ENCODE measurements around the gene FRMD3.

FRMD3 gene

GRCh38 chr9:83432877-83433550 is 105.2 kb downstream of the FRMD3 start:
- DNase-seq (ENCODE audit: low read depth) = no peak

- DNase-seq (ENCODE audit: low read depth) = peak; percentile 82
Observed at GRCh38 chr9:83432104-83432627, 106.0 kb downstream of the FRMD3 start.

- DNase-seq (ENCODE audit: low read depth) = no peak
Observed at GRCh38 chr9:83431101-83432060, 106.8 kb downstream of the FRMD3 start.

- DNase-seq (ENCODE audit: low read depth) = peak; percentile 35
Observed at GRCh38 chr9:83430681-83431080, 107.5 kb downstream of the FRMD3 start.

- no peak for DNase-seq (ENCODE audit: low read depth)
Observed at GRCh38 chr9:83429229-83429628, 109.0 kb downstream of the FRMD3 start.

- DNase-seq (ENCODE audit: low read depth) = no peak
Observed at GRCh38 chr9:83425240-83425639, 113.0 kb downstream of the FRMD3 start.

- DNase-seq (ENCODE audit: low read depth) = no peak
Observed at GRCh38 chr9:83424831-83425230, 113.4 kb downstream of the FRMD3 start.

GRCh38 chr9:83423815-83424707 is 114.1 kb downstream of the FRMD3 start:
- no peak for DNase-seq (ENCODE audit: low read depth)

GRCh38 chr9:83422527-83422926 is 115.7 kb downstream of the FRMD3 start:
- DNase-seq (ENCODE audit: low read depth) = peak; percentile 66

GRCh38 chr9:83420486-83420885 is 117.7 kb downstream of the FRMD3 start:
- DNase-seq (ENCODE audit: low read depth) = no peak

- no peak for DNase-seq (ENCODE audit: low read depth)
Observed at GRCh38 chr9:83419961-83420360, 118.2 kb downstream of the FRMD3 start.

- DNase-seq (ENCODE audit: low read depth) = no peak
Observed at GRCh38 chr9:83418283-83418682, 119.9 kb downstream of the FRMD3 start.

- DNase-seq (ENCODE audit: low read depth) = no peak
Observed at GRCh38 chr9:83413367-83413766, 124.8 kb downstream of the FRMD3 start.

GRCh38 chr9:83410701-83411100 is 127.5 kb downstream of the FRMD3 start:
- DNase-seq (ENCODE audit: low read depth) = no peak

- DNase-seq (ENCODE audit: low read depth) = no peak
Observed at GRCh38 chr9:83406921-83407320, 131.3 kb downstream of the FRMD3 start.

GRCh38 chr9:83405759-83406158 is 132.4 kb downstream of the FRMD3 start:
- DNase-seq (ENCODE audit: low read depth) = peak; percentile 43

GRCh38 chr9:83403527-83404238 is 134.5 kb downstream of the FRMD3 start:
- peak; percentile 27 for DNase-seq (ENCODE audit: low read depth)

GRCh38 chr9:83401328-83401900 is 136.8 kb downstream of the FRMD3 start:
- DNase-seq (ENCODE audit: low read depth) = peak; percentile 8

- DNase-seq (ENCODE audit: low read depth) = no peak
Observed at GRCh38 chr9:83396813-83397212, 141.4 kb downstream of the FRMD3 start.

- DNase-seq (ENCODE audit: low read depth) = no peak
Observed at GRCh38 chr9:83396342-83396741, 141.9 kb downstream of the FRMD3 start.

- no peak for DNase-seq (ENCODE audit: low read depth)
Observed at GRCh38 chr9:83392228-83392627, 146.0 kb downstream of the FRMD3 start.

All from fibroblast of gingiva (primary cell).